ENCODE data around the gene TMPRSS7. TPM values are rescaled to one million over a fixed set of nuclear protein-coding genes. Genes with fewer than 3 reads are reported as not detected.

Gene TMPRSS7
- total and polyA plus RNA-seq, 3 donors from 2014 or later: 2.0 to 5.8 (median 2.8) TPM

- DNase-seq: no peak
- no peak overlapping the region for H3K27ac ChIP-seq
Observed at GRCh38 chr3:112078125-112079083, 43.9 kb downstream of the TMPRSS7 start.

GRCh38 chr3:112083239-112083638, 48.7 kb downstream of the TMPRSS7 start:
- Histone ChIP-seq H3K4me1 (no peaks in the 10 kb centered on the region), H3K27ac (no peak overlapping the region), H3K9me3 (no peaks in the 10 kb centered on the region), H3K27me3 (no peaks in the 10 kb centered on the region), H3K4me3 (no peak overlapping the region), H3K36me3 (ENCODE audit: low read depth, missing control alignments) (no peaks in the 10 kb centered on the region)
- no peak for TF ChIP-seq CTCF (IDR thresholded peaks at IDR 0.05)
- no peak for TF ChIP-seq POLR2A (IDR thresholded peaks at IDR 0.05)
- intact Hi-C loops (cut with DNase I; ENCODE audit: low total_unique reads): no loop called here
- WGBS, 2 donors: 59 to 74% methylated on average over 4 of the region's 4 CpGs
- no peak for DNase-seq

More at GRCh38 chr3:112078125-112079083, 43.9 kb downstream of the TMPRSS7 start:
- Histone ChIP-seq H3K36me3 (ENCODE audit: low read depth, missing control alignments) (no peaks in the 10 kb centered on the region), H3K4me3 (no peak overlapping the region), H3K4me1 (no peaks in the 10 kb centered on the region), H3K27me3 (no peaks in the 10 kb centered on the region), H3K9me3 (no peaks in the 10 kb centered on the region)
- intact Hi-C loops (cut with DNase I; ENCODE audit: low total_unique reads): no loop called here
- TF ChIP-seq CTCF (IDR thresholded peaks at IDR 0.05) (no peak), POLR2A (IDR thresholded peaks at IDR 0.05) (no peak)
- 82 to 86% methylated on average over 10 of the region's 10 CpGs for WGBS, 2 donors

GRCh38 chr3:112084980-112085705, 50.6 kb downstream of the TMPRSS7 start:
- H3K4me1 ChIP-seq: no peaks in the 10 kb centered on the region
- no peak overlapping the region for H3K4me3 ChIP-seq
- H3K9me3 ChIP-seq: no peaks in the 10 kb centered on the region
- no peaks in the 10 kb centered on the region for H3K27me3 ChIP-seq
- DNase-seq: no peak
- H3K36me3 ChIP-seq (ENCODE audit: low read depth, missing control alignments): no peaks in the 10 kb centered on the region
- TF ChIP-seq POLR2A (IDR thresholded peaks at IDR 0.05) (no peak), CTCF (IDR thresholded peaks at IDR 0.05) (no peak)
- intact Hi-C loops (cut with DNase I; ENCODE audit: low total_unique reads): no loop called here
- WGBS, 2 donors: 74 to 78% methylated on average over 7 of the region's 7 CpGs
- H3K27ac ChIP-seq: no peak overlapping the region

GRCh38 chr3:112085735-112086075, 51.2 kb downstream of the TMPRSS7 start:
- Histone ChIP-seq H3K9me3 (no peaks in the 10 kb centered on the region), H3K4me3 (peak overlapping the region; percentile 51 to 68), H3K27ac (peak overlapping the region in 1 of 2 donors; percentile 68), H3K4me1 (no peaks in the 10 kb centered on the region), H3K27me3 (no peaks in the 10 kb centered on the region), H3K36me3 (ENCODE audit: low read depth, missing control alignments) (no peaks in the 10 kb centered on the region)
- TF ChIP-seq POLR2A (IDR thresholded peaks at IDR 0.05) (no peak), CTCF (IDR thresholded peaks at IDR 0.05) (no peak)
- peak; percentile 15 for DNase-seq
- intact Hi-C loops (cut with DNase I; ENCODE audit: low total_unique reads): no loop called here
- 27 to 74% methylated on average over 4 to 12 of the region's 12 CpGs for WGBS, 2 donors
